Gastrocnemius medialis (tissue), 4 donors: ENCODE results near the gene TJP2. TPM values are rescaled to one million over a fixed set of nuclear protein-coding genes. Genes with fewer than 3 reads are reported as not detected.

Experiments
- ATAC-seq, 2 donors: fragments of 150-250 bp; one replicate each; pipeline ENCODE4 v1.9.1; 2016
- DNase-seq, 2 donors: peaks; one replicate each; pipeline ENCODE4 v3.0.0-alpha.2; 2019
- H3K27ac ChIP-seq, 4 donors: fragments of 200-600 bp; sonication (generic); 1 replicate in 1 of 4; 2 replicates in 3 of 4; pipeline ENCODE4 v1.5.1; 2016 to 2018; ENCODE audit warnings: mild to moderate bottlenecking in 2 of 4, moderate library complexity in 1 of 4
- H3K27me3 ChIP-seq, 3 donors: fragments of 200-600 bp; sonication (generic) in 2 of 3; 1 replicate in 1 of 3; 2 replicates in 2 of 3; pipeline versions ENCODE4 v1.5.1 to v1.6.0; 2016 to 2019; ENCODE audit warnings: mild to moderate bottlenecking in 1 of 3, moderate library complexity in 1 of 3
- H3K36me3 ChIP-seq, 2 donors: fragments of 200-600 bp; sonication (generic) in 1 of 2; one replicate each; pipeline ENCODE4 v1.5.1; 2017 to 2018
- H3K4me1 ChIP-seq, 2 donors: fragments of 200-600 bp; sonication (generic) in 1 of 2; one replicate each; pipeline ENCODE4 v1.5.1; 2016 to 2017; ENCODE audit warnings: mild to moderate bottlenecking in 2 of 2
- H3K4me3 ChIP-seq, 4 donors: fragments of 200-600 bp; sonication (generic) in 3 of 4; 1 replicate in 1 of 4; 2 replicates in 3 of 4; pipeline ENCODE4 v1.5.1; 2016 to 2019; ENCODE audit warnings: mild to moderate bottlenecking in 2 of 4
- H3K9me3 ChIP-seq, 3 donors: fragments of 200-600 bp; sonication (generic) in 2 of 3; 1 replicate in 1 of 3; 2 replicates in 2 of 3; pipeline ENCODE4 v1.5.1; 2016 to 2019
- POLR2A ChIP-seq, 2 donors: fragments of 450-650 bp; IDR thresholded peaks; one replicate each; pipeline ENCODE4 v1.6.1; 2017; ENCODE audit warnings: antibody characterized with exemption in 2 of 2, mild to moderate bottlenecking in 2 of 2, moderate library complexity in 2 of 2
- in situ Hi-C, 4 donors: fragments of 200-750 bp; cut with MboI; loops; one replicate each; pipeline versions ENCODE4 v1.15.0 to v1.8.0; 2017; ENCODE audit warnings: low sequenced_read_pairs in 4 of 4
- intact Hi-C: fragments of 100-400 bp; cut with DNase I; formaldehyde crosslinking; loops from one replicate; pipeline ENCODE4 v1.15.1; 2023; ENCODE audit warnings: low total_unique reads
- total RNA-seq, 4 donors: library from RNA; depleted of rRNA; stranded (reverse); fragments of >200 nt; gene quantifications; one replicate each; pipeline versions ENCODE4 v1.1.0 to v1.2.3, GENCODE V29; 2016
- TF ChIP-seq, protein P1 (sequence below), 5 experiments: fragments of 450-650 bp in 3 of 5; fragments of 200-600 bp in 2 of 5; sonication (generic) in 2 of 5; IDR thresholded peaks in 4 of 5; conservative IDR thresholded peaks in 1 of 5; 1 replicate in 4 of 5; 2 replicates in 1 of 5; pipeline ENCODE4 v1.5.1; 2016 to 2019; ENCODE audit warnings: antibody characterized with exemption in 5 of 5, mild to moderate bottlenecking in 3 of 5, moderate library complexity in 3 of 5

TJP2 gene
- total RNA-seq, result 10 to 100 TPM; 10.5 to 23.1 (median 17.6) TPM

DNA sequence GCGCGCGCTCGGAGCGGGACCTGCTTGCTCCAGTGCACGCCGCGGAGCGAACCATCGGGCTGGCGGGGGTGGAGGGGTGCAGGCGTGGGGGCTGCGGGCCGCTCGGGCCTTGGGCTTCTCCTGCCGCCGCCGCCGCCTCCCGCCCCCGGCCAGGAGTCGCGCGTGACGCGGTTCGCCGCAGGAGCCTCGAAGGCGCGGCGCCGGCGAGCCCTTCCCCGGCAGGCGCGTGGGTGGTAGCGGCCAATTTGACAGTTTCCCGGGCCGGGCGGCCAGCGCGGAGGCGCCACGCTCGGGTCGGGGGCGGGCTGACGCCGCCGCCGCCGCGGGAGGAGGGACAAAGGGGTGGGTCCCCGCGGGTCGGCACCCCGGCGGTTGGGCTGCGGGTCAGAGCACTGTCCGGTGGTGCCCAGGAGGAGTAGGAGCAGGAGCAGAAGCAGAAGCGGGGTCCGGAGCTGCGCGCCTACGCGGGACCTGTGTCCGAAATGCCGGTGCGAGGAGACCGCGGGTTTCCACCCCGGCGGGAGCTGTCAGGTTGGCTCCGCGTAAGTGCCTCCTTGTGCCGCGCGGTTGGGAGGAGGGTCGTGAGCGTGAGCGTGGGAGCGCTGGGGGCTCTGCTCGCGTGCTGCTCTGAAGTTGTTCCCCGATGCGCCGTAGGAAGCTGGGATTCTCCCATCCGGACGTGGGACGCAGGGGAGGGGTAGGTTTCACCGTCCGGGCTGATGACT is at the start of gene TJP2:
Gene TJP2, plus strand, starts transcription at position 387 of the 725 bp plus-strand sequence. Its CDS starts 96 bp downstream, at position 483.
- intact Hi-C loops (loop anchor here (5.0 to 10.0 kb wide), 2 partner anchors 137 to 591 kb away; partner anchors contain the start of genes FXN and PTAR1), in situ Hi-C loops (loop anchor here in 1 of 4 donors (10.0 kb wide), 1 partner anchor 59 kb away; no protein-coding TSS in a partner anchor)
- ATAC-seq (peak; percentile 78 to 81), DNase-seq (peak; percentile 46 to 65)
- Histone ChIP-seq H3K4me3 (peak within 1 kb of the TSS; percentile 70 to 89 (median 85)), H3K27ac (peak within 1 kb of the TSS; percentile 83 to 93 (median 85)), H3K36me3 (no peaks in the 10 kb centered on the region), H3K4me1 (peaks cover 5 to 10% of the 10 kb centered on the region in 2 donors), H3K9me3 (no peaks in the 10 kb centered on the region), H3K27me3 (no peaks in the 10 kb centered on the region)
- TF ChIP-seq, protein P1, sequence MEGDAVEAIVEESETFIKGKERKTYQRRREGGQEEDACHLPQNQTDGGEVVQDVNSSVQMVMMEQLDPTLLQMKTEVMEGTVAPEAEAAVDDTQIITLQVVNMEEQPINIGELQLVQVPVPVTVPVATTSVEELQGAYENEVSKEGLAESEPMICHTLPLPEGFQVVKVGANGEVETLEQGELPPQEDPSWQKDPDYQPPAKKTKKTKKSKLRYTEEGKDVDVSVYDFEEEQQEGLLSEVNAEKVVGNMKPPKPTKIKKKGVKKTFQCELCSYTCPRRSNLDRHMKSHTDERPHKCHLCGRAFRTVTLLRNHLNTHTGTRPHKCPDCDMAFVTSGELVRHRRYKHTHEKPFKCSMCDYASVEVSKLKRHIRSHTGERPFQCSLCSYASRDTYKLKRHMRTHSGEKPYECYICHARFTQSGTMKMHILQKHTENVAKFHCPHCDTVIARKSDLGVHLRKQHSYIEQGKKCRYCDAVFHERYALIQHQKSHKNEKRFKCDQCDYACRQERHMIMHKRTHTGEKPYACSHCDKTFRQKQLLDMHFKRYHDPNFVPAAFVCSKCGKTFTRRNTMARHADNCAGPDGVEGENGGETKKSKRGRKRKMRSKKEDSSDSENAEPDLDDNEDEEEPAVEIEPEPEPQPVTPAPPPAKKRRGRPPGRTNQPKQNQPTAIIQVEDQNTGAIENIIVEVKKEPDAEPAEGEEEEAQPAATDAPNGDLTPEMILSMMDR (IDR thresholded peaks at IDR 0.05 in 4 of 5, conservative IDR thresholded peaks at IDR 0.05 in 1 of 5), result no peak
- TF ChIP-seq POLR2A (IDR thresholded peaks at IDR 0.05), result peak; percentile 69 to 74

DNA sequence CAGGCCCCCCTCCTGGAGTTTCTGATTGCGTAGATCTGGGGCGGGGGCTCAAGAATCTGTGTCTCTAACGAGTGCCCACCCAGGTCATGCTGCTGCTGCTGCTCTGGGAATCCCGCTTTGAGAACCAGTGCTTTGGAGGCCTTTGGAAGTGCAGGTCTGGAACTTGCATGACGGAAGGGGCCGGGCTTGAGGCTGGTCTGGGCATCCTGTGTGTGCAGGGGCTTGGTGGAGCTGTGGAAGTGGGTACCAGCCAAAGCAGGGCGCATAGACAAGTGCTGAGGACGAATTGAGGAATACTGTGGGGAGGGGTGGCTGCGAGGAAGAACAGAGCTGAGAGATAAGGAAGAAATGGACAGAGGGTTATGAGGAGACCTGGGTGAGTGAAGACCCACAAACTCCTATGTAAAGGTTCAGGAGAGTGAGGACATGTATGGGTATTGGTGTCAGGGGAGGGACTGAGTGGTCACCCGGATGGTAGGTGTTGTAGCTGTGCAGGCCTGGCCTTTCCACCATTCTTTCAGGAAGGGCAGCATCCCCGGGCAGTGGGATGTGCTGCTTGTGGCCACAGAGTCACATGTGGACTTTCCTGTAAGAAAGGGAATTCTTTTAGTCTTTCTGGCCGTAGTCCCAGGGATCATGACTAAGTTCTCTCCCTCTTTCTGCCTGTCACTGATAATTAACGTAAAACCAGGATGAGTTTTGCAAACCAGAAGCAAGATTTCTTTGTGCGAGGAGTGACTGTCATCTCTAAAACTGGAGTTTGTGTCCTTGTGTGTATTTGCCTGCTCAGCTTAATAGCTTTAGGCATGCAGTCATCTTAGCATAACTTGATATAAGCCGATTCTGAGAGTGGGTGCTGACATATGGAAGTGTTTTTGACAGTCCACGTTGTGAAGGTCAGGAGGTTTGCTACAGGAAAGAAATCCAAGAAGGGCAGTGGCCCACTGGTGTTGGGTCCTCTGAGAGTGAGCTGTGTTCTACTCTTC is 43.3 kb upstream of the TJP2 start:
- TF ChIP-seq POLR2A (IDR thresholded peaks at IDR 0.05), result no peak
- TF ChIP-seq, protein P1 (IDR thresholded peaks at IDR 0.05 in 4 of 5, conservative IDR thresholded peaks at IDR 0.05 in 1 of 5), result no peak
- Histone ChIP-seq H3K4me3 (no peak overlapping the region), H3K36me3 (no peaks in the 10 kb centered on the region), H3K27me3 (no peaks in the 10 kb centered on the region), H3K4me1 (peaks cover 0 to 30% of the 10 kb centered on the region in 2 donors), H3K9me3 (no peaks in the 10 kb centered on the region), H3K27ac (peak overlapping the region in 1 of 4 donors; percentile 52)
- ATAC-seq (no peak), DNase-seq (no peak)
- in situ Hi-C loops (no loop called here), intact Hi-C loops (no loop called here)

DNA sequence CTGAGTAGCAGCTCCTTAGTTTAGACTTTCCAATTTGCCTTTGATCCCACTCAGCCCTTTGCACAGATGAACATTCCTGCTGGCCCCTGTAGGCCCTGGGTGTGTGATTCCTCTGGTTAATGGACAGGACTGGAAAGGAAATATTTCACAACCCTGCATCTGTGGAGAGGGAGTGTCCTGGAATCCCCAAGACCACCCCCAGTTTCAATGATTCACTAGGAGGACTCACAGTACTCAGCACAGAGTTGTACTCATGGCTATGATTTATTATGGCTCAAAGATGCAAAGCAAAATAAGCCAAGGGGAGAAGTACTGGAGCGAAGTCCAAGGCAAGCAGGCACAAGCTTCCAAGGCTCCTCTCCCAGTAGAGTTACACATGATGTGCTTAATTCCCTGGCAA is 42.4 kb upstream of the TJP2 start:
- H3K27ac ChIP-seq, result peak overlapping the region in 1 of 4 donors; percentile 3
- in situ Hi-C loops (no loop called here), intact Hi-C loops (no loop called here)
- peaks cover 0 to 32% of the 10 kb centered on the region in 2 donors for H3K4me1 ChIP-seq
- TF ChIP-seq, protein P1 (IDR thresholded peaks at IDR 0.05 in 4 of 5, conservative IDR thresholded peaks at IDR 0.05 in 1 of 5), result no peak
- no peak for TF ChIP-seq POLR2A (IDR thresholded peaks at IDR 0.05)
- H3K4me3 ChIP-seq, result no peak overlapping the region
- peak; percentile 86 to 88 for ATAC-seq
- H3K9me3 ChIP-seq, result no peaks in the 10 kb centered on the region
- DNase-seq, result peak; percentile 17 to 32
- no peaks in the 10 kb centered on the region for H3K27me3 ChIP-seq
- no peaks in the 10 kb centered on the region for H3K36me3 ChIP-seq

DNA sequence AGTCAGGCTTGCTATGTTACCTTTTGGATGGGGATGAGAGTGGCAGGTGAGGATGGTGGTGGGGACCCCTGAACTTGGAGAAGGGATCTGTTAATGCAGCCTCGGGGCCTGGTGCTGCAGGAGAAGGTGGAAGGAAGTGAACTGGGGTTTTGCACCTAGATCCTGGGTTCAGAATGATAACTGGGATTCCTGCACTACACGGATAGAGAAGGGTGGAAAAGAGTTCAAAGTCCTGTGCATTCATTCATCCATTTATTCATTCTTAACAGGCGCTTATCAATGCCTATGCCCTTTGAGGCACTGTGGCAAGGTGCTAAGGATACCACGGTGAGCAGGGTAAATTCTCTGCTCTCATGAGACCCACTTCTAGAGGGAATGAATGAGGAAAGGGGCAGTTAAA is 41.7 kb upstream of the TJP2 start:
- Histone ChIP-seq H3K27ac (peak overlapping the region in 1 of 4 donors; percentile 3), H3K27me3 (no peaks in the 10 kb centered on the region), H3K9me3 (no peaks in the 10 kb centered on the region), H3K36me3 (no peaks in the 10 kb centered on the region), H3K4me1 (peaks cover 0 to 34% of the 10 kb centered on the region in 2 donors), H3K4me3 (no peak overlapping the region)
- TF ChIP-seq POLR2A (IDR thresholded peaks at IDR 0.05), result no peak
- TF ChIP-seq, protein P1 (IDR thresholded peaks at IDR 0.05 in 4 of 5, conservative IDR thresholded peaks at IDR 0.05 in 1 of 5), result no peak
- no peak for DNase-seq
- in situ Hi-C loops (no loop called here), intact Hi-C loops (no loop called here)
- ATAC-seq, result no peak
